CD14-positive monocyte (primary cell): ENCODE data around the gene NEK6. TPM values are rescaled to one million over a fixed set of nuclear protein-coding genes. Genes with fewer than 3 reads are reported as not detected.

Source experiments
- DNase-seq, 3 donors: peaks; one replicate each; pipeline ENCODE4 v3.0.0-alpha.2; 2011 to 2022
- H2AFZ ChIP-seq: 2 replicates; pipeline ENCODE4 v1.6.0; 2012; ENCODE audit warnings: mild to moderate bottlenecking, low read depth, low read length, inconsistent platforms; ENCODE audit not compliant: insufficient read depth, poor library complexity, severe bottlenecking
- H3K27ac ChIP-seq, 2 donors: 1 replicate in 1 of 2; 2 replicates in 1 of 2; pipeline ENCODE4 v1.5.1; 2012 to 2013; ENCODE audit warnings: low read length in 2 of 2, control low read depth in 1 of 2, inconsistent platforms in 1 of 2, low read depth in 1 of 2, mild to moderate bottlenecking in 1 of 2
- H3K27me3 ChIP-seq, 2 donors: one replicate each; pipeline versions ENCODE4 v1.6.0 to v1.6.1; 2011 to 2013; ENCODE audit warnings: low read length in 2 of 2; ENCODE audit not compliant: control insufficient read depth in 2 of 2, insufficient read depth in 2 of 2
- H3K36me3 ChIP-seq, 2 donors: replicated peaks in 1 of 2; 1 replicate in 1 of 2; 2 replicates in 1 of 2; pipeline versions ENCODE4 v1.5.1 to v1.6.1; 2012 to 2013; ENCODE audit warnings: low read length in 2 of 2, control low read depth in 1 of 2, inconsistent platforms in 1 of 2, mild to moderate bottlenecking in 1 of 2; ENCODE audit not compliant: insufficient read depth in 2 of 2, control insufficient read depth in 1 of 2
- H3K4me1 ChIP-seq, 2 donors: 1 replicate in 1 of 2; 2 replicates in 1 of 2; pipeline versions ENCODE4 v1.5.1 to v1.6.1; 2012 to 2013; ENCODE audit warnings: low read length in 2 of 2, control low read depth in 1 of 2, inconsistent platforms in 1 of 2, mild to moderate bottlenecking in 1 of 2, moderate library complexity in 1 of 2; ENCODE audit not compliant: insufficient read depth in 2 of 2, control insufficient read depth in 1 of 2
- H3K4me2 ChIP-seq: replicated peaks from 2 replicates; pipeline ENCODE3; 2012; ENCODE audit warnings: low read length, moderate library complexity, mild to moderate bottlenecking; ENCODE audit not compliant: poor library complexity, severe bottlenecking; ENCODE audit errors: extremely low read depth
- H3K4me3 ChIP-seq, 3 experiments: fragments of 200-600 bp in 1 of 3; sonication (generic) in 1 of 3; replicated peaks in 1 of 3; 1 replicate in 2 of 3; 2 replicates in 1 of 3; pipeline ENCODE4 v1.5.1; 2011 to 2013; ENCODE audit warnings: low read length in 3 of 3, mild to moderate bottlenecking in 3 of 3, control low read depth in 2 of 3, low read depth in 2 of 3, inconsistent platforms in 1 of 3, moderate library complexity in 1 of 3
- H3K79me2 ChIP-seq: 2 replicates; pipeline ENCODE4 v1.6.0; 2012; ENCODE audit warnings: mild to moderate bottlenecking, control low read depth, inconsistent platforms, low read length, moderate library complexity; ENCODE audit not compliant: insufficient read depth
- H3K9ac ChIP-seq: 2 replicates; pipeline ENCODE4 v1.6.0; 2017; ENCODE audit warnings: low read length, mild to moderate bottlenecking; ENCODE audit not compliant: insufficient read depth, poor library complexity, severe bottlenecking
- H3K9me3 ChIP-seq, 2 donors: replicated peaks in 1 of 2; 1 replicate in 1 of 2; 2 replicates in 1 of 2; pipeline versions ENCODE4 v1.5.1 to v1.6.1; 2012 to 2013; ENCODE audit warnings: low read length in 2 of 2, control low read depth in 1 of 2; ENCODE audit not compliant: control insufficient read depth in 1 of 2, insufficient read depth in 1 of 2
- H4K20me1 ChIP-seq: 2 replicates; pipeline ENCODE4 v1.6.0; 2012; ENCODE audit warnings: mild to moderate bottlenecking, low read length, control low read depth, moderate library complexity; ENCODE audit not compliant: insufficient read depth
- H3K27ac Mint-ChIP-seq, 7 donors: one replicate each; pipeline ENCODE4 v1.8.0; 2020; ENCODE audit warnings: mild to moderate bottlenecking in 7 of 7, mixed read lengths in 7 of 7, moderate library complexity in 6 of 7, inconsistent platforms in 2 of 7
- H3K27me3 Mint-ChIP-seq, 3 donors: one replicate each; pipeline ENCODE4 v1.8.0; 2021 to 2022; ENCODE audit warnings: low read depth in 3 of 3, mild to moderate bottlenecking in 3 of 3, mixed read lengths in 3 of 3, moderate library complexity in 3 of 3, inconsistent platforms in 1 of 3
- H3K36me3 Mint-ChIP-seq, 2 donors: one replicate each; pipeline ENCODE4 v1.8.0; 2020; ENCODE audit warnings: mixed read lengths in 2 of 2, inconsistent platforms in 1 of 2, mild to moderate bottlenecking in 1 of 2
- H3K4me1 Mint-ChIP-seq: one replicate; pipeline ENCODE4 v1.8.0; 2020; ENCODE audit warnings: mild to moderate bottlenecking, mixed read lengths
- H3K4me3 Mint-ChIP-seq, 2 donors: one replicate each; pipeline ENCODE4 v1.8.0; 2020; ENCODE audit warnings: mild to moderate bottlenecking in 2 of 2, mixed read lengths in 2 of 2, moderate library complexity in 1 of 2
- H3K9me3 Mint-ChIP-seq, 7 donors: one replicate each; pipeline ENCODE4 v1.8.0; 2020 to 2022; ENCODE audit warnings: mixed read lengths in 7 of 7, mild to moderate bottlenecking in 6 of 7, moderate library complexity in 6 of 7, inconsistent platforms in 2 of 7
- CTCF ChIP-seq: fragments of 200-600 bp; IDR thresholded peaks from one replicate; pipeline ENCODE4 v1.8.0; 2022; ENCODE audit warnings: antibody characterized with exemption, mild to moderate bottlenecking
- WGBS: methylation state at CpG from one replicate; pipeline ENCODE4 v1.1.5; 2013; ENCODE audit warnings: missing lambda C conversion rate; ENCODE audit not compliant: insufficient coverage; 5-methylcytosine and 5-hydroxymethylcytosine counted together
- intact Hi-C, 2 donors: fragments of 100-400 bp; cut with micrococcal nuclease; formaldehyde crosslinking; loops; one replicate each; pipeline versions ENCODE4 v1.15.0 to v1.15.1; 2023
- polyA plus RNA-seq, 3 donors: library from polyadenylated mRNA; depleted of rRNA in 1 of 3; unstranded in 2 of 3; stranded (reverse) in 1 of 3; fragments of 300-500 nt in 2 of 3; fragments of >200 nt in 1 of 3; fragmentation: Illumina TruSeq in 2 of 3; gene quantifications; 1 replicate in 2 of 3; 2 replicates in 1 of 3; pipeline ENCODE4 v1.2.3, GENCODE V29; 2012 to 2021

Gene NEK6
- polyA plus RNA-seq, 3 donors = 26.1 to 46.0 (median 35.8) TPM

- Mint-ChIP-seq H3K27me3 (peaks cover 0 to 3% (median 2%) of the 10 kb centered on the region in 3 donors), H3K4me1 (peaks cover 75% of the 10 kb centered on the region), H3K27ac (peak overlapping the region in 3 of 7 donors; percentile 14 to 69 (median 47)), H3K36me3 (peaks cover 0 to 7% of the 10 kb centered on the region in 2 donors), H3K9me3 (peaks cover 0 to 2% (median 0%) of the 10 kb centered on the region in 7 donors), H3K4me3 (no peak overlapping the region)
- H3K36me3 ChIP-seq = no peaks in the 10 kb centered on the region
- DNase-seq = peak; percentile 51 to 85 (median 56)
- no peak overlapping the region for H3K4me2 ChIP-seq
- H3K4me3 ChIP-seq = no peak overlapping the region
- H3K9me3 ChIP-seq = no peaks in the 10 kb centered on the region
- TF ChIP-seq CTCF = no peak
- H3K27me3 ChIP-seq = no peaks in the 10 kb centered on the region
- H3K27ac ChIP-seq = no peak overlapping the region
- H3K9ac ChIP-seq = no peak overlapping the region
- WGBS = 78% methylated on average over 1 of the region's 3 CpGs
- no peaks in the 10 kb centered on the region for H3K79me2 ChIP-seq
- intact Hi-C loops = no loop called here
- no peak overlapping the region for H2AFZ ChIP-seq
- peaks cover 64 to 79% of the 10 kb centered on the region in 2 donors for H3K4me1 ChIP-seq
- H4K20me1 ChIP-seq = no peaks in the 10 kb centered on the region
Observed at GRCh38 chr9:124210697-124211096, 47.1 kb upstream of the NEK6 start.

- no peak for TF ChIP-seq CTCF
- 92% methylated on average over 10 of the region's 12 CpGs for WGBS
- Histone ChIP-seq H3K4me2 (no peak overlapping the region), H3K9me3 (no peaks in the 10 kb centered on the region), H4K20me1 (no peaks in the 10 kb centered on the region), H3K4me1 (peaks cover 64 to 79% of the 10 kb centered on the region in 2 donors), H3K9ac (no peak overlapping the region), H3K27ac (no peak overlapping the region), H3K36me3 (no peaks in the 10 kb centered on the region), H3K27me3 (no peaks in the 10 kb centered on the region), H3K4me3 (no peak overlapping the region), H2AFZ (no peak overlapping the region), H3K79me2 (no peaks in the 10 kb centered on the region)
- Mint-ChIP-seq H3K4me1 (peaks cover 77% of the 10 kb centered on the region), H3K4me3 (no peak overlapping the region), H3K36me3 (peaks cover 0 to 2% of the 10 kb centered on the region in 2 donors), H3K27ac (peak overlapping the region in 2 of 7 donors; percentile 9 to 57), H3K9me3 (no peaks in the 10 kb centered on the region), H3K27me3 (peaks cover 0 to 3% (median 0%) of the 10 kb centered on the region in 3 donors)
- intact Hi-C loops = no loop called here
- DNase-seq = no peak
Observed at GRCh38 chr9:124212381-124213050, 45.2 kb upstream of the NEK6 start.
